ENCODE results near the gene GPR3.

GRCh38 chr1:27345272-27345671, 47.1 kb upstream of the GPR3 start:
- TF ChIP-seq CTCF (conservative IDR thresholded peaks at IDR 0.05; ENCODE audit: low read depth, low read length), result no peak
- no peak for TF ChIP-seq EZH2phosphoT487 (IDR thresholded peaks at IDR 0.05; ENCODE audit: borderline replicate concordance, low read length)
- TF ChIP-seq EZH2 (IDR thresholded peaks at IDR 0.05; ENCODE audit: low read length, unreplicated experiment), result no peak

Measured in PC-3 (cell line).